Stomach (tissue), 4 donors: Measurements from ENCODE around the gene PSPN.

Experiments used
- EP300 ChIP-seq: sonication (generic); formaldehyde crosslinking; IDR thresholded peaks from one replicate; pipeline ENCODE4 v1.6.1; 2017; ENCODE audit warnings: antibody characterized with exemption
- POLR2A ChIP-seq, 4 donors: fragments of 450-650 bp; IDR thresholded peaks; one replicate each; pipeline ENCODE4 v1.6.1; 2016; ENCODE audit warnings: antibody characterized with exemption in 4 of 4, control low read depth in 2 of 4, mild to moderate bottlenecking in 1 of 4, moderate library complexity in 1 of 4
- POLR2AphosphoS5 ChIP-seq, 3 donors: sonication (generic); formaldehyde crosslinking; IDR thresholded peaks; one replicate each; pipeline ENCODE4 v1.6.1; 2016; ENCODE audit warnings: antibody characterized with exemption in 3 of 3
- TF ChIP-seq, protein P1 (sequence below), 7 experiments: fragments of 450-650 bp in 4 of 7; fragments of 200-600 bp in 3 of 7; sonication (generic) in 3 of 7; IDR thresholded peaks; one replicate each; pipeline ENCODE4 v1.5.1; 2016 to 2019; ENCODE audit warnings: antibody characterized with exemption in 7 of 7, control low read depth in 2 of 7, mild to moderate bottlenecking in 1 of 7

DNA sequence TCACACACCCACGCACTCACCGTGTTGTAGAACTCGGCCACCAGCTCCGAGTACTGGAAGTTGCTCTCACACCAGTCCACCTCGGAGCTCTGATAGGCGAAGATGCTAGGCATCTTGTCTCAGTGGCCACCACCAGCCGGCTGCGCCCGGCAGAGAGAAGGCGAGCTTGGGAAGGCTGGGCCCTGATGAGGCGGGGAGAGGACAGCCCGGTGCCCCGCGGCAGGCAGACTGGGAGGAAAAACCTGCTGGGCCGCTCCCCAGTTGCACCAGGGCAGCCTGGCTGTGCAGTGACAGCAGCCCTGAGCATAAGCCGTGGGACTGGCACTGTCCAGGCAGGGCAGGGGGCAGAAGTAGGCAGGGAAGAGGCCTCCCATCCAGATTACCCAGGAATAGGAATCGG is 42.3 kb downstream of the PSPN start, which contains the start of gene ACER1:
- TF ChIP-seq, protein P1, sequence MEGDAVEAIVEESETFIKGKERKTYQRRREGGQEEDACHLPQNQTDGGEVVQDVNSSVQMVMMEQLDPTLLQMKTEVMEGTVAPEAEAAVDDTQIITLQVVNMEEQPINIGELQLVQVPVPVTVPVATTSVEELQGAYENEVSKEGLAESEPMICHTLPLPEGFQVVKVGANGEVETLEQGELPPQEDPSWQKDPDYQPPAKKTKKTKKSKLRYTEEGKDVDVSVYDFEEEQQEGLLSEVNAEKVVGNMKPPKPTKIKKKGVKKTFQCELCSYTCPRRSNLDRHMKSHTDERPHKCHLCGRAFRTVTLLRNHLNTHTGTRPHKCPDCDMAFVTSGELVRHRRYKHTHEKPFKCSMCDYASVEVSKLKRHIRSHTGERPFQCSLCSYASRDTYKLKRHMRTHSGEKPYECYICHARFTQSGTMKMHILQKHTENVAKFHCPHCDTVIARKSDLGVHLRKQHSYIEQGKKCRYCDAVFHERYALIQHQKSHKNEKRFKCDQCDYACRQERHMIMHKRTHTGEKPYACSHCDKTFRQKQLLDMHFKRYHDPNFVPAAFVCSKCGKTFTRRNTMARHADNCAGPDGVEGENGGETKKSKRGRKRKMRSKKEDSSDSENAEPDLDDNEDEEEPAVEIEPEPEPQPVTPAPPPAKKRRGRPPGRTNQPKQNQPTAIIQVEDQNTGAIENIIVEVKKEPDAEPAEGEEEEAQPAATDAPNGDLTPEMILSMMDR (IDR thresholded peaks at IDR 0.05): no peak
- no peak for TF ChIP-seq POLR2A (IDR thresholded peaks at IDR 0.05)
- TF ChIP-seq POLR2AphosphoS5 (IDR thresholded peaks at IDR 0.05): no peak
- no peak for TF ChIP-seq EP300
